SK-N-SH treated with all-trans-retinoic acid at 6 μM for 48 hours (cell line): ENCODE results near the gene VEPH1.

Experiments
- ATAC-seq: fragments of 200-7000 bp; cut with Tn5 transposase; 3 replicates; pipeline ENCODE4 v1.9.1; 2020; ENCODE audit warnings: mild to moderate bottlenecking, moderate library complexity
- ARNTL ChIP-seq: fragments of 450-650 bp; formaldehyde crosslinking; IDR thresholded peaks from 2 replicates; pipeline ENCODE4 v1.5.0; 2020; ENCODE audit warnings: low read depth, mild to moderate bottlenecking, moderate library complexity, borderline replicate concordance
- BACH2 ChIP-seq: fragments of 250-450 bp; sonication (Bioruptor Pico); IDR thresholded peaks from 2 replicates; pipeline ENCODE4 v1.9.0; 2021; ENCODE audit warnings: mild to moderate bottlenecking, borderline replicate concordance
- CREB5 ChIP-seq: fragments of 250-450 bp; sonication (Bioruptor Pico); IDR thresholded peaks from 2 replicates; pipeline ENCODE4 v1.5.1; 2020; ENCODE audit warnings: low read depth, mild to moderate bottlenecking, moderate library complexity
- CSDC2 ChIP-seq: fragments of 250-450 bp; sonication (Bioruptor Pico); IDR thresholded peaks from 2 replicates; pipeline ENCODE4 v1.5.0; 2020; ENCODE audit warnings: mild to moderate bottlenecking, moderate library complexity
- CSRNP3 ChIP-seq: fragments of 250-450 bp; sonication (Bioruptor Pico); IDR thresholded peaks from 2 replicates; pipeline ENCODE4 v1.5.1; 2021; ENCODE audit warnings: mild to moderate bottlenecking, moderate library complexity
- GLIS3 ChIP-seq: fragments of 250-450 bp; sonication (Bioruptor Pico); IDR thresholded peaks from 2 replicates; pipeline ENCODE4 v1.5.0; 2020; ENCODE audit warnings: mild to moderate bottlenecking, moderate library complexity
- ISL1 ChIP-seq: fragments of 250-450 bp; sonication (Bioruptor Pico); IDR thresholded peaks from 2 replicates; pipeline ENCODE4 v2.1.2; 2022; ENCODE audit warnings: mild to moderate bottlenecking, moderate library complexity
- OSR1 ChIP-seq: fragments of 250-450 bp; sonication (Bioruptor Pico); IDR thresholded peaks from 2 replicates; pipeline ENCODE4 v1.8.0; 2022; ENCODE audit warnings: moderate library complexity, mild to moderate bottlenecking, inconsistent platforms
- PATZ1 ChIP-seq: fragments of 250-450 bp; sonication (Bioruptor Pico); IDR thresholded peaks from 2 replicates; pipeline ENCODE4 v1.8.0; 2020; ENCODE audit warnings: mild to moderate bottlenecking, moderate library complexity, borderline replicate concordance
- POU6F1 ChIP-seq: fragments of 250-450 bp; sonication (Bioruptor Pico); IDR thresholded peaks from 2 replicates; pipeline ENCODE4 v1.8.0; 2021; ENCODE audit warnings: low read depth, mild to moderate bottlenecking, moderate library complexity, borderline replicate concordance
- PPARA ChIP-seq: fragments of 250-450 bp; sonication (Bioruptor Pico); IDR thresholded peaks from 2 replicates; pipeline ENCODE4 v1.5.0; 2020; ENCODE audit warnings: mild to moderate bottlenecking, borderline replicate concordance
- TCF4 ChIP-seq: fragments of 250-450 bp; sonication (Bioruptor Pico); IDR thresholded peaks from 2 replicates; pipeline ENCODE4 v1.8.0; 2021; ENCODE audit warnings: mild to moderate bottlenecking, moderate library complexity, borderline replicate concordance
- TOX ChIP-seq: fragments of 250-450 bp; sonication (Bioruptor Pico); IDR thresholded peaks from 2 replicates; pipeline ENCODE4 v1.8.0; 2021; ENCODE audit warnings: mild to moderate bottlenecking, moderate library complexity, borderline replicate concordance
- TSHZ2 ChIP-seq: fragments of 250-450 bp; sonication (Bioruptor Pico); IDR thresholded peaks from 2 replicates; pipeline ENCODE4 v1.5.0; 2020; ENCODE audit warnings: mild to moderate bottlenecking, moderate library complexity
- ZC3H10 ChIP-seq: fragments of 250-450 bp; sonication (Bioruptor Pico); IDR thresholded peaks from 2 replicates; pipeline ENCODE4 v1.5.1; 2021; ENCODE audit warnings: mild to moderate bottlenecking, moderate library complexity
- ZFP3 ChIP-seq: fragments of 250-450 bp; sonication (Bioruptor Pico); IDR thresholded peaks from 2 replicates; pipeline ENCODE4 v1.5.0; 2020; ENCODE audit warnings: mild to moderate bottlenecking, moderate library complexity
- ZFP30 ChIP-seq: fragments of 450-650 bp; formaldehyde crosslinking; IDR thresholded peaks from 2 replicates; pipeline ENCODE4 v1.5.0; 2022; ENCODE audit warnings: mild to moderate bottlenecking, moderate library complexity
- ZNF565 ChIP-seq: fragments of 450-650 bp; formaldehyde crosslinking; conservative IDR thresholded peaks from 2 replicates; pipeline ENCODE4 v1.5.0; 2020; ENCODE audit warnings: low read depth, mild to moderate bottlenecking, moderate library complexity
- ZNF70 ChIP-seq: fragments of 450-650 bp; formaldehyde crosslinking; IDR thresholded peaks from 2 replicates; pipeline ENCODE4 v1.5.0; 2020; ENCODE audit warnings: mild to moderate bottlenecking, moderate library complexity
- ZNF8 ChIP-seq: fragments of 450-650 bp; formaldehyde crosslinking; IDR thresholded peaks from 2 replicates; pipeline ENCODE4 v1.5.0; 2020; ENCODE audit warnings: mild to moderate bottlenecking, moderate library complexity

VEPH1 gene

GRCh38 chr3:157225001-157225400 is 278.2 kb downstream of the VEPH1 start:
- TF ChIP-seq CSRNP3 (CRISPR knock-in tag), result no peak
- TF ChIP-seq PATZ1 (CRISPR knock-in tag), result no peak
- no peak for TF ChIP-seq PPARA (CRISPR knock-in tag)
- TF ChIP-seq ZFP3, result no peak
- TF ChIP-seq ARNTL (CRISPR knock-in tag), result no peak
- no peak for TF ChIP-seq POU6F1
- TF ChIP-seq TOX, result no peak
- TF ChIP-seq ZNF565 (CRISPR knock-in tag), result no peak
- TF ChIP-seq CSDC2 (CRISPR knock-in tag), result no peak
- TF ChIP-seq ZNF8 (CRISPR knock-in tag), result no peak
- no peak for TF ChIP-seq TCF4 (CRISPR knock-in tag)
- no peak for TF ChIP-seq ZFP30
- no peak for TF ChIP-seq TSHZ2 (CRISPR knock-in tag)
- no peak for TF ChIP-seq ISL1 (CRISPR knock-in tag)
- ATAC-seq, result no peak

GRCh38 chr3:157220883-157221282 is 282.3 kb downstream of the VEPH1 start:
- no peak for ATAC-seq
- no peak for TF ChIP-seq ZFP30
- no peak for TF ChIP-seq CREB5 (CRISPR knock-in tag)
- TF ChIP-seq ZC3H10 (CRISPR knock-in tag), result no peak
- TF ChIP-seq CSRNP3 (CRISPR knock-in tag), result no peak
- TF ChIP-seq GLIS3 (CRISPR knock-in tag), result no peak
- no peak for TF ChIP-seq OSR1 (CRISPR knock-in tag)
- TF ChIP-seq PPARA (CRISPR knock-in tag), result no peak
- no peak for TF ChIP-seq ZNF565 (CRISPR knock-in tag)
- no peak for TF ChIP-seq ARNTL (CRISPR knock-in tag)
- no peak for TF ChIP-seq ZNF70
- TF ChIP-seq BACH2 (CRISPR knock-in tag), result no peak
- TF ChIP-seq TSHZ2 (CRISPR knock-in tag), result no peak
- TF ChIP-seq, all 23 proteins: peak for 0
